ENCODE measurements around the gene CIROP. TPM values are rescaled to one million over a fixed set of nuclear protein-coding genes. Genes with fewer than 3 reads are reported as not detected.

Gene CIROP
- total and polyA plus RNA-seq, 9 of the 15 experiments (the other 6 are each of a cell fraction or from before 2014, with no cell fraction given): not detected

DNA sequence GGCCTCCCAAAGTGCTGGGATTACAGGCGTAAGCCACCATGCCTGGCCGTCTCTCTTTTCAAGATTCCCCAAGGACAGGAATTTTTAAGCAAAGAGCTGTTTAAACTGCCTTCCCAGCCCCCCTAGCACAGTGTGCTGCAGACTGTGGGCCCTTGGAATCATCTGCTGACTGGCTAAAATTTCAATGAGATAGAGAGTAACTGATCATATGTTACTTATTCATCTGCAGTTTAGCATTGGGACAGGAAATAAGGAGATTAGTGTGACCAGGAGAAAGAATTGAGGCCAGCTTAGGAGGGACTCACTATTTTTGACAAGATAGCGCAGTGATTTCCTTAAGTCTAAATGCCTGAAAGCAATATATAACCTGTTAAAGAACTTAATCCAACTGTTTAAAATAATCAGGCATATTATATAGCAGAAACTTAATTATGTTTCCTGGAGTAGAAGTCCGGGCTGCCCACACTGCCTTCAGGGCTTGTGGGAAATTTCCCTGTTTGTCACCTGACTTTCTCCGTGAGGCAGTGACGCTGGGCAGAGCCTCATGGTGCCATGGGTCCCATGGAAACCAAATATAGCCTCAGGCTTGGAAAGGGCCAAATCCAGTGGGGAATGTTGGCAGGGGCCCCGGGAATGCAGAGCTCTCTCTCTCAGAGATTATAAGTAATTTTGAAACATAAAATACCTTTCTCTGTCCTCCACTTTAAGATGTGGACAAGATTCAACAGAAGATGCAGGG is 37.1 kb upstream of the CIROP start:
- no peaks in the 10 kb centered on the region for H4K20me1 ChIP-seq (replicated peaks; ENCODE audit: control insufficient read depth, insufficient read depth, low read length)
- BruUV-seq (replicated peaks): no TSS peak
- no peak for ATAC-seq
- no peak for FAIRE-seq
- ChIA-PET POLR2A (interaction anchor here (0.6 to 1.2 kb wide), 2 partner anchors 31 to 66 kb away, joined by 3 read pairs; no protein-coding TSS in a partner anchor), CTCF (ENCODE audit: low intra/inter-chr PET ratio) (no interaction called here)
- H3K36me3 ChIP-seq (ENCODE audit: control insufficient read depth, insufficient read depth, low read length): peaks cover 5% of the 10 kb centered on the region; the same call in 1 of the 3 replicates
- in situ Hi-C loops (cut with MboI) (no loop called here), intact Hi-C loops (cut with micrococcal nuclease) (no loop called here)
- TF ChIP-seq, protein P1, sequence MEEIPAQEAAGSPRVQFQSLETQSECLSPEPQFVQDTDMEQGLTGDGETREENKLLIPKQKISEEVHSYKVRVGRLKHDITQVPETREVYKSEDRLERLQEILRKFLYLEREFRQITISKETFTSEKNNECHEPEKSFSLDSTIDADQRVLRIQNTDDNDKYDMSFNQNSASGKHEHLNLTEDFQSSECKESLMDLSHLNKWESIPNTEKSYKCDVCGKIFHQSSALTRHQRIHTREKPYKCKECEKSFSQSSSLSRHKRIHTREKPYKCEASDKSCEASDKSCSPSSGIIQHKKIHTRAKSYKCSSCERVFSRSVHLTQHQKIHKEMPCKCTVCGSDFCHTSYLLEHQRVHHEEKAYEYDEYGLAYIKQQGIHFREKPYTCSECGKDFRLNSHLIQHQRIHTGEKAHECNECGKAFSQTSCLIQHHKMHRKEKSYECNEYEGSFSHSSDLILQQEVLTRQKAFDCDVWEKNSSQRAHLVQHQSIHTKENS (CRISPR knock-in tag; IDR thresholded peaks at IDR 0.05): no peak
- TF ChIP-seq ZNF316 (IDR thresholded peaks at IDR 0.05) (peak; percentile 24; the same call in 1 of the 2 replicates), CEBPG (CRISPR knock-in tag; IDR thresholded peaks at IDR 0.05) (no peak), CEBPG (tag; conservative IDR thresholded peaks at IDR 0.05 in 1 of 2, IDR thresholded peaks at IDR 0.05 in 1 of 2) (no peak), SLC30A9 (CRISPR knock-in tag; IDR thresholded peaks at IDR 0.05) (no peak), KLF6 (CRISPR knock-in tag; IDR thresholded peaks at IDR 0.05; ENCODE audit: borderline replicate concordance) (no peak)
- H3K27me3 ChIP-seq (ENCODE audit: control insufficient read depth in 2 of 2, insufficient read depth in 2 of 2, low read length in 2 of 2): no peaks in the 10 kb centered on the region
- H3K9me1 ChIP-seq (ENCODE audit: control insufficient read depth, insufficient read depth, low read length): no peaks in the 10 kb centered on the region
- no peak overlapping the region for H3K27ac ChIP-seq (ENCODE audit: extremely low read depth, low read depth, low read length)
- 81% methylated on average over 7 of the region's 7 CpGs for WGBS (ENCODE audit: insufficient coverage, low coverage, missing lambda C conversion rate)
- H3K4me1 ChIP-seq (replicated peaks in 1 of 2; ENCODE audit: control insufficient read depth in 2 of 2, insufficient read depth in 2 of 2, low read length in 2 of 2): peaks cover 36 to 42% of the 10 kb centered on the region in 2 experiments; a peak in 4 of 5 replicates
- no peak overlapping the region for H3K4me2 ChIP-seq (ENCODE audit: insufficient read depth, low read length)
- H2AFZ ChIP-seq (ENCODE audit: low read depth, low read length): no peak overlapping the region
- DNase-seq (ENCODE audit: extremely low read depth in 1 of 4, low spot score in 3 of 4): no peak
- no peak overlapping the region for H3K4me3 ChIP-seq
- H3K9ac ChIP-seq (ENCODE audit: insufficient read depth in 1 of 2, low read depth in 2 of 2, low read length in 2 of 2): no peak overlapping the region
- H3K9me3 ChIP-seq (replicated peaks; ENCODE audit: control insufficient read depth, insufficient read depth, low read depth, low read length): no peaks in the 10 kb centered on the region
- H3K79me2 ChIP-seq (ENCODE audit: control insufficient read depth, insufficient read depth, low read length): no peaks in the 10 kb centered on the region

Measured in K562 (cell line).